Measurements from ENCODE around the gene SRP54. TPM values are rescaled to one million over a fixed set of nuclear protein-coding genes. Genes with fewer than 3 reads are reported as not detected.
A peak's percentile ranks its signal among the peaks of the same experiment; 100 is the strongest.

The SRP54 gene
- total and polyA plus RNA-seq, 8 donors = 20.9 to 42.2 (median 33.9) TPM

DNA sequence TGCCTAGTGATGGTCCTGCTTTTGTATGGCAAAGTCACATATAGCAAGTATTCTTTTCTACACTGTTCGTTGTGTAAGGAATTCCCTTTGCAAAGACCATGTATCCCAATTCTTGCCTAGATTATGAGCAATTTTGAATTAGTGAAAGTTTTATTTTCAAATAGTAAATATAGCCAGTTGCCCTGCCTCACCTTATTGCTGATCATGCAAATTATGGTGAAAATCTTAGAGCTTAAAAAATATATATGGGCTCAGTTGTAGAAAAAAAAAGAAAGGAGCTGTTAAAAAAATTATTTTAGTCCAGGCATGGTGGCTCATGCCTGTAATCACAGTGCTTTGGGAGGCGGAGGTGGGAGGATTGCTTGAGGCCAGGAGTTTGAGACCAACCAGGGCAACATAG, 18.8 kb downstream of the SRP54 start:
- intact Hi-C loops (cut with DNase I) = no loop called here
- TF ChIP-seq, protein P1, sequence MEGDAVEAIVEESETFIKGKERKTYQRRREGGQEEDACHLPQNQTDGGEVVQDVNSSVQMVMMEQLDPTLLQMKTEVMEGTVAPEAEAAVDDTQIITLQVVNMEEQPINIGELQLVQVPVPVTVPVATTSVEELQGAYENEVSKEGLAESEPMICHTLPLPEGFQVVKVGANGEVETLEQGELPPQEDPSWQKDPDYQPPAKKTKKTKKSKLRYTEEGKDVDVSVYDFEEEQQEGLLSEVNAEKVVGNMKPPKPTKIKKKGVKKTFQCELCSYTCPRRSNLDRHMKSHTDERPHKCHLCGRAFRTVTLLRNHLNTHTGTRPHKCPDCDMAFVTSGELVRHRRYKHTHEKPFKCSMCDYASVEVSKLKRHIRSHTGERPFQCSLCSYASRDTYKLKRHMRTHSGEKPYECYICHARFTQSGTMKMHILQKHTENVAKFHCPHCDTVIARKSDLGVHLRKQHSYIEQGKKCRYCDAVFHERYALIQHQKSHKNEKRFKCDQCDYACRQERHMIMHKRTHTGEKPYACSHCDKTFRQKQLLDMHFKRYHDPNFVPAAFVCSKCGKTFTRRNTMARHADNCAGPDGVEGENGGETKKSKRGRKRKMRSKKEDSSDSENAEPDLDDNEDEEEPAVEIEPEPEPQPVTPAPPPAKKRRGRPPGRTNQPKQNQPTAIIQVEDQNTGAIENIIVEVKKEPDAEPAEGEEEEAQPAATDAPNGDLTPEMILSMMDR (IDR thresholded peaks at IDR 0.05) = no peak
- Histone ChIP-seq H3K4me1 (peaks cover 0 to 2% (median 0%) of the 10 kb centered on the region in 3 donors), H3K27me3 (no peaks in the 10 kb centered on the region), H3K9me3 (no peaks in the 10 kb centered on the region), H3K4me3 (no peak overlapping the region), H3K27ac (no peak overlapping the region), H3K36me3 (peaks cover 0 to 27% (median 6%) of the 10 kb centered on the region in 3 donors)
- DNase-seq = no peak
- 91 to 93% methylated on average over 2 of the region's 2 CpGs for WGBS, 2 donors
- no peak for ATAC-seq
- FAIRE-seq = no peak

GRCh38 chr14:35004839-35005238, 22.0 kb downstream of the SRP54 start:
- Histone ChIP-seq H3K27me3 (no peaks in the 10 kb centered on the region), H3K36me3 (peaks cover 0 to 33% (median 3%) of the 10 kb centered on the region in 3 donors), H3K4me1 (no peaks in the 10 kb centered on the region), H3K9me3 (no peaks in the 10 kb centered on the region), H3K4me3 (no peak overlapping the region), H3K27ac (no peak overlapping the region)
- FAIRE-seq (no peak), DNase-seq (no peak), ATAC-seq (no peak)
- 94 to 96% methylated on average over 1 of the region's 1 CpG for WGBS, 2 donors
- intact Hi-C loops (cut with DNase I) = no loop called here
- TF ChIP-seq, protein P1 (IDR thresholded peaks at IDR 0.05) = no peak

- no peak for ATAC-seq
- DNase-seq = no peak
- intact Hi-C loops (cut with DNase I) = no loop called here
- Histone ChIP-seq H3K27me3 (no peaks in the 10 kb centered on the region), H3K9me3 (no peaks in the 10 kb centered on the region), H3K27ac (no peak overlapping the region), H3K4me3 (no peak overlapping the region), H3K36me3 (peaks cover 0 to 63% (median 21%) of the 10 kb centered on the region in 3 donors), H3K4me1 (no peaks in the 10 kb centered on the region)
- 94 to 100% methylated on average over 1 of the region's 1 CpG for WGBS, 2 donors
- no peak for FAIRE-seq
- TF ChIP-seq, protein P1 (IDR thresholded peaks at IDR 0.05) = no peak
These were observed 33.8 kb downstream of the SRP54 start for GRCh38 chr14:35016568-35016967.

DNA sequence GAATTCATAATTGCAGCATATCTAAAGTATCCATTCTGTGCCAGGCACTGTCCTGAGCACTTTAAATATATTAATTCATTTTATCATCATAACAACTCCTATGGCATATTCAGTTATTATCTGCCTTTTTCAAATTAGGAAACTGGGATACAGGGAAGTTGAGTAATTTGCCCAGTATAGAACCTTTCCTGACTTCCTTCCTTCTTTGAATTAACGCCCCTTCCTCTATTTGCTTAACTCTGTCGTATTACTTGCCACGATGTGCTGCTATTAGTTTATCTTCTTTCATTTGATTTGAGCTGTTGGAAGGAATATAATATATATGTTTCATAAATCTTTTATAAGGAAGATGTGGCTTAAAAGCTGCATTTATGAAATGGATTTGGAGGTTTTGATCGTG, 37.9 kb downstream of the SRP54 start:
- H3K27me3 ChIP-seq = no peaks in the 10 kb centered on the region
- ATAC-seq = no peak
- no peaks in the 10 kb centered on the region for H3K4me1 ChIP-seq
- H3K9me3 ChIP-seq = no peaks in the 10 kb centered on the region
- 72 to 76% methylated on average over 4 of the region's 4 CpGs for WGBS, 2 donors
- no peak for DNase-seq
- peaks cover 0 to 49% (median 13%) of the 10 kb centered on the region in 3 donors for H3K36me3 ChIP-seq
- intact Hi-C loops (cut with DNase I) = no loop called here
- no peak overlapping the region for H3K4me3 ChIP-seq
- no peak for FAIRE-seq
- TF ChIP-seq, protein P1 (IDR thresholded peaks at IDR 0.05) = no peak
- no peak overlapping the region for H3K27ac ChIP-seq

GRCh38 chr14:35028435-35028834, 45.6 kb downstream of the SRP54 start:
- Histone ChIP-seq H3K4me3 (no peak overlapping the region), H3K9me3 (no peaks in the 10 kb centered on the region), H3K36me3 (peaks cover 3 to 64% (median 18%) of the 10 kb centered on the region in 3 donors), H3K27ac (no peak overlapping the region), H3K27me3 (no peaks in the 10 kb centered on the region), H3K4me1 (no peaks in the 10 kb centered on the region)
- intact Hi-C loops (cut with DNase I) = no loop called here
- TF ChIP-seq, protein P1 (IDR thresholded peaks at IDR 0.05) = no peak
- FAIRE-seq = peak; percentile 53
- DNase-seq = no peak
- ATAC-seq = no peak
- 87 to 92% methylated on average over 2 of the region's 2 CpGs for WGBS, 2 donors

Data from pancreas (tissue), 10 donors.